ENCODE data around the gene ZDHHC9.
A peak's percentile ranks its signal among the peaks of the same experiment; 100 is the strongest.
"Not testable (repeated sequence)": the region's sequence is repeated elsewhere in the genome, so short reads cannot be mapped to it uniquely, and the experiment has no call there.

ZDHHC9 gene

DNA sequence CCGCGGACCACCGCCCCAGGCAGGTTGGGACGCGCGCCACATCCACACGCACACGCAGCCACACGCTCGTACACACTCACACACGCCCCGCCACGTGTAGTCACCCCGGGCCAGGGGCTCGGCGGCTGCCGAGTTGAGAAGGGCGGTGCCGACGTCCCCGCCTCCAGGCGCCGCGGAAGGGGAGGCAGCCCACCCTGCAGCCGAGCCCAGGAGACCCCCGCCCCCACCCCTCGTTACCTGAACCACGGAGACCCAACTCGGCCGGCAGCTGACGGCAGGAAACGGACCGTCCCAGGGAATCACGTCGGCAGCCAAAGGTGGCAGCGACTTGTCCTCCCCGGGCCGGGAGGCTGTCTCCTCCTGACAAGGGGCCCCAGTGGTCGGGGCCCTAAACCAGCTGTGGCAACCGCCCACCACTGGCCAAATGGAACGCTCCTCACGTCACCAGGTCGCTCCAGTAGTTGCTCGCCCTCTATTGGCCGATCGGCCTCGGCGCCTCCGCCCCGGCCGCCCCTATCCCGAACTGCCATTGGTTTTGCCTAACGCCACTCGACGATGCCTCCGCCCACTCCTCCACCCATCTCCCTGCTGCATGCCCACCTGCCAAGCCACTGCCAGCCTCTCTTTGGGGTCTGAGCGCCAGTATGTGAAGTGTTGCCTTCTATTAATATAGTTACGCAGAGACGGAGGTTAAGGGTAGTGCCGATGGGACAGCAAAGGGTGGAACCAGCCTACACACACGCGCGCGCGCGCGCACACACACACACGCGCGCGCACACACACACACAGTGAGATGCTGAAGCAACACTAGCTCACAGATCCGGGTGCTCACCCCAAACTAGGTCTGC lies at the start of gene ZDHHC9:
Gene ZDHHC9 (minus strand): TSS at position 428 of the 848 bp plus-strand sequence. CDS start 1,941 bp downstream, outside the sequence.
- DNase-seq = peak; percentile 89

DNA sequence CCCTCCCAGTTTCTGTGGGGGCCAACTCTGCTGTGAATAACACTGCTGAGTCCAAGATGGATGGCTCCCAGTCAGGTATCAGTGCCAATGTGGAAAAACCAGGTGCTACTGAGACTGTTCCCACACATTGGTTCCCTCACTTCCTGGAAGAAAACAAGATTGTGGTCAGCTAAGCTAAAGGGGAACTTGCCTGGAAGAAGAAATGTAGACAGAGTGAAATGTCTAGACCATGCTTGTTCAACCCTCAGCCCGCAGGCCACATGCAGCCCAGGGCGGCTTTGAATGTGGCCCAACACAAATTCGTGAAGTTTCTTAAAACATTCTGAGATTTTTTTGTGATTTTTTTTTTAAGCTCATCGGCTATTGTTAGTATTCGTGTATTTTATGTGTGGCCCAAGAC lies 33.7 kb upstream of the ZDHHC9 start:
- no peak for DNase-seq

DNA sequence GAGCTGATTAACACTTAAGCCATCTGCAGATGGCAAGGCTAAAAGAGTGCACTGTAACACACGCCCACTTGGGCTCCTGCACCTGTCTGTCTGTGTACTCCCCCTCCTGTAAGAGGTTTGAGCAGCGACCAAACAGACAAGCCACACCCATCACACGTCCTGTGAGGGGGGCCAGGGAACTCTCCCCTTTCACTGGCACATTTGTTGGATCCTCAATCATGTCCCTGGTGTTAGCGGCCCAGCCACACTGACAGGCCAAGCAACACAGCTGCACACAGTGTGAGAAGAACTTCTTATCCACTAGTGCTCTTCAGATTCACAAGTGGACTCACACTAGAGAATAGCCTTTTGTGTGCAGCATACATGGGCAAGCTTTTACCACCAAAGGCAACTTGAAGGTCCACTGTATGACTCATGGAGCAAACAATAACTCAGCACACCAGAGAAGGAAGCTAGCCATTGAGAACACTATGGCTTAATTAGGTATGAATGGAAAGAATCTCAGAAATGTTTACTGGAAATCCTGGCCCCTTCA lies 33.2 kb upstream of the ZDHHC9 start:
- no peak for DNase-seq

DNA sequence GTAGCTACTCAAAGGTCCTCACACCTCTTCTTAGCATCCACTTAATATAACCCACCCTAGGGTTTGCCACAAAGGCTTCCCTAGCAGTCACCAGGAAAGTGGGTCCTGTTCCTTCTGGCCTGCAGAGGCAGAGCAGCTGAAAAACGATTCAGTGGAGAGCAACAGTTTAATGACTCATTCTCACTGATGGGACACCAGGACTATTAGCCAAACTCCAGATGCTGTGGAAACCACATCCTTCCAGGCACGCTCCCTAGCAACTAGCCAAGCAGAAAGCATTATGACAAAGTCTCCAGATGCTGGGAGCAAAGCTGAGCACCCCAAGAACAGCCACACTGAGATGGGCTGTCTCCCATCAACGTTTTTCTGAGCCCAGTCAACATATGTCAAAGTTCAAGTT lies 32.0 kb upstream of the ZDHHC9 start:
- DNase-seq = no peak

DNA sequence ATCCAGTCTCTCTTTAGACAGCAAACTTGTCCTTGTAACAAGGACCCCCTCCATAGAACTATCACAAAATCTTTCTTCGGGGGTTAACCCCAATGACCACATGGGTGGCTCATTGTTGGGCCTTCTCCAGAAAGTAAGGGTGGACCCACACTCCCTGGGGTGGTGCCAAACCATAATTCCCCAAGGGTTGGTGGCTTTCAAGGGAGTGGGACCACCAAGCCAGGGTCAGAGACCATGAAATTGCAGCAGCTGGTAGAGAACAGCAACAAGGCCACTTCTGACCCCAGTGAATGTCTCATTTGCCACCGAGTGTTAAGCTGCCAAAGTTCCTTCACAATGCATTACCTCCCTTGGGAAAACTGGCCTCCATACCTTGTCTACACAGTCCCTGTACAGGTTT lies 28.8 kb upstream of the ZDHHC9 start:
- DNase-seq = no peak

DNA sequence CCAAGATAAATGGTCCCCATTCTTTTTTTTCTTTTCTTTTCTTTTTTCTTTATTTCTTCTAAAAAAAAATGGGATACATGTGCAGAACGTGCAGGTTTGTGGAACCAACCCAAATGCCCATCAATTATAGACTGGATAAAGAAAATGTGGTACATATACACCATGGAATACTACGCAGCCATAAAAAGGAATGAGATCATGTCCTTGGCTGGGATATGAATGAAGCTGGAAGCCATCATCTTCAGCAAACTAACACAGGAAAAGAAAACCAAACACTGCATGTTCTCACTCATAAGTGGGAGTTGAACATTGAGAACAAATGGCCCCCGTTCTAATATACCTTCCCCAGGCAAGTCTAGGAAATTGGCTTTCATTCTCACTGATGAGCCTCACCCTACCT lies 22.6 kb upstream of the ZDHHC9 start:
- not testable (repeated sequence) for DNase-seq

DNA sequence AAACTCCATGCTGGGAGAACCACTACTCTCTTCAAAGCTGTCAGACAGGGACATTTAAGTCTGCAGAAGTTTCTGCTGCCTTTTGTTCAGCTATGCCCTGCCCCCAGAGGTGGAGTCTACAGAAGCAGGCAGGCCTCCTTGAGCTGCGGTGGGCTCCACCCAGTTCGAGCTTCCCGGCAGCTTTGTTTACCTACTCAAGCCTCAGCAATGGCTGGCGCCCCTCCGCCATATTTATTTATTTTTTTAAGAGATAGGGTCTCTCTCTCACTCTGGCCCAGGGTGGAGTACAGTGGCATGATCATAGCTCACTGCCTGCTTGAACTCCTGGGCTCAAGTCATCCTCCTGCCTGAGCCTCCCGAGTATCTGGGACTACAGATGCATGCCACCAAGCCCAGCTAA lies 15.4 kb upstream of the ZDHHC9 start:
- not testable (repeated sequence) for DNase-seq

DNA sequence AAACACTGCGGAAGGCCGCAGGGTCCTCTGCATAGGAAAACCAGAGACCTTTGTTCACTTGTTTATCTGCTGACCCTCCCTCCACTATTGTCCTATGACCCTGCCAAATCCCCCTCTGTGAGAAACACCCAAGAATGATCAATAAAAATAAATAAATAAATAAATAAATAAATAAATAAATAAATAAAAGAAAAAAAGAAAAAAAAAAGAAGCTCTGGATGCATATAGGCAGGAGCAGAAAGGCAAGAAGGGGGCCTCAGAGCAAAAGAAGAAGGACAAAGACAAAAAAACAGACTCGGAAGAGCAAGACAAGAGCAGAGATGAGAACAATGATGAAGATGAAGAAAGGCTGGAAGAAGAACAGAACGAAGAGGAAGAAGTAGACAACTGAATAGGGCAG lies 8.1 kb upstream of the ZDHHC9 start:
- not testable (repeated sequence) for DNase-seq

DNA sequence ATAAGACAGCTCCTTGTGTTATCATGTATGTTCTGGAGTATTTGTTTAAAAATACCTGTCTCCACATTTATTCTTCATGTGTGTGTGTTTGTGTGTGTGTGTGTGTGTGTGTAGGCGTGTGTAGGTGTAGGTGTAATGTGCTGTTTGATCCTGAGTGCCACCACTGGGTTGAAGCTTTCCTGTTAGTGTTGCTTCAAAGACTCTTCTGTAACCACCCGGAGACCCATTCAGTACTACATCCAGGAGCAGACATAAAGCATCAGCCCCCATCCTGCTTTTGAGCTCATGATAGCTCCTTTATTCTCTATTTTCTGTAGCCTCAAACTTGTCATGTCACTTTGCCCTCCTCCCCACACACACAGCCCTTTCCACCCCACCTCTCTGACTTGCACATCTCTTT lies 3.0 kb upstream of the ZDHHC9 start:
- no peak for DNase-seq

DNA sequence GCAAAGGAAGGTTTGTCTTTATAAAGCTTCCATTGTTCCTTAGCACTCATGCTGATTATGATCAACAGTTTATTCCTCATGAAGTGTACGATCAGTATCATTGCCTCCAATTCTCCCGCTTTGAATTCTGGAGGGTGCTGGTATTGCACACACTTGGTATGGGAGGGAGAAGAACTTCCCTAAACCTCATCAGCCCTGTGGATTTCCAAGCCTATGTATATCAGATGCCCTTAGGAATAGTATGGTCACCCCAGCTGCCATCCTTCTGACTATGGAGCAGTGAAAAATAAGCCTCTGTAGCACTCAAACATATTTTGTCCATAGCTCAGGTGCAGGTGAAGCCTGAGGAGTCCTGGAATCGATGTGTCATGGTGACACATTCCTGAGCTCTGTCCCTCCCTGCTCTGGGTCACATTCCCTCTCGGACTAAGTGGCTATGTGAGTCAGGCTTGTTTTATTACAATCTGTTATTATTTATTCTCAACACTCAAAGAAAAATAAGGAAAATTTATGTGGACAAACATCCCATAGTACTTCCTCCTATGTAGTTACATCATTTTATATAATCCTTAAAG lies 2.0 kb upstream of the ZDHHC9 start:
- no peak for DNase-seq

DNA sequence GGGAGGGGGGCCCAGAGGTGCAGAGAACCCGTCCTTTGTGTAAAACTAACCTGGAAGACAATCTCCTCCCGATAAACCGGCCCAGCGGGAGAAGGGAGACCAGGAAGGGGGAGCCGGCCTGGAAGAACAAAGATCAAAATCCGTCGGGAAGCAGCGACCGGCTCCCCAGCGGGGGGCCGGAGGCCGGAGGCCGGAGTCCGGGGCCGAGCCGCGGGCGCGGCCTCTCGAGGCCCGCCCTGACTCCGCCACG lies 552 bp downstream of the ZDHHC9 start:
- no peak for DNase-seq

DNA sequence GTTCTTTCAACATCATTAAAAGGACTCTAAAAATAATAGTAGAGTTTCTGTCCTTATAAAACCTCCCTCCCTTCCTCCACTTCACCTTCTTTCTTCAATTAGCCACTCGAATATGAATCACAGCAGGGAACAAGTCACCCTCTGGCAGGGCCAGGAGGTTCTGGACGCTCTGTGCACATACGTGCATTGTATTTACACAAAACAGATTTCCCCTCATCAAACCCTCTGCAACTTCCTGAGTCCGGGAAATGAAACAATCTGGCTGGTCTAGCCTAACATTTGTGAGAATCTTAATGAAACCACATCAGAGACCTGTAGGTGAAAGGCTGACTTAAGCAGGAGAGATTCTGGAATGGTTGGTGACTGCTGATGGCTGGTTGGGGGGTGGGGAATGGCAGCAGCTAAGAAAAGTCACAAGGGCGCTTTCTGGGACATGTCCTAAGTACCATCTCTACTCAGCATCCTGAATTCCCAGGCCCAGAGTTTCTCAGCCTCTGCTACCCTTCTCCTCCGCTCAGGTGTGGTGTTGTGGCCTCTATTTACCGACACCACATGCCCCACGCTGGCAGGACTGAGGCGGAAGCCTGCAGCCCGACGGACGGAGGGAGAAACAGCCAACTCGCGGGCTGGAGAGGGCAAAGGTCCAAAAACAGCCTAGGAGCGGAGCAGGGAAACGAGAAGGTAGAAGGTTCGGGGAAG lies 1.0 kb downstream of the ZDHHC9 start:
- DNase-seq = no peak

DNA sequence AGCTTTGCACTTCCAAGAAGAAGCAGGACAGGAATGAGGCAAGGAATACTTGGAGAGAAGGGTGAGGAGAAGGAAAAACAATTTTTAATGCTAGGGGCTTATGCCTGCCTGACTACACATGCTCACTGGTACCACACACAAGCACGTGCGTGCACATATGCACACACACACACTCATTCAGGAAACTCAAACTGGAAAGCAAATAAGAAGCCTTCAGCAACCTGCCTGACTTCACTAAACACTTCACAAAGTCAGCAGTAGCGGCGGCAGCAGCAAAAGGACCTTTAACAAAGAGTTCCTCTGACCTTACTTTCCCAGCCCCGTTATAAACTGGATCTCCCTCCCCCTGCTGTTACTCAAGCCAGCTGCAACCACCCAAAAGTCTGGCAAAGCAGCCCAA lies 3.3 kb downstream of the ZDHHC9 start:
- no peak for DNase-seq

DNA sequence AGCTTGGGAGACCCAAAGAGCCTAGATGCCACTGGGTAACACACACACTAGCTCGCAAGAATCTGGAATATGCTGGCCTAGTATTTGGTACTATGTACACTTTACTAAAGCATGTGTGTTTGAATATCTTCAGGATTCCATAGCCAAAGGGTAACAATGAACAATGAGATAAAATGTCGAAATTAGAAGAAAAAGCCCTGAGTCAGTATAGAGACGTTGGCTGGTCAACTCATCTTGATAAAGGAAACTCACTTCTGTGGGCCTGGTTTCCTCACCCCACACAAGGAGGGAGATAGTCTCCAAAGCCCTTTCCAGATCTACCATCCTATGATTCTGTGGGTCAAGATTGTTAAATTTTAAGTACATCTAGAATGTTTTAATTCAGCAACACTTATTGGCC lies 6.9 kb downstream of the ZDHHC9 start:
- no peak for DNase-seq

DNA sequence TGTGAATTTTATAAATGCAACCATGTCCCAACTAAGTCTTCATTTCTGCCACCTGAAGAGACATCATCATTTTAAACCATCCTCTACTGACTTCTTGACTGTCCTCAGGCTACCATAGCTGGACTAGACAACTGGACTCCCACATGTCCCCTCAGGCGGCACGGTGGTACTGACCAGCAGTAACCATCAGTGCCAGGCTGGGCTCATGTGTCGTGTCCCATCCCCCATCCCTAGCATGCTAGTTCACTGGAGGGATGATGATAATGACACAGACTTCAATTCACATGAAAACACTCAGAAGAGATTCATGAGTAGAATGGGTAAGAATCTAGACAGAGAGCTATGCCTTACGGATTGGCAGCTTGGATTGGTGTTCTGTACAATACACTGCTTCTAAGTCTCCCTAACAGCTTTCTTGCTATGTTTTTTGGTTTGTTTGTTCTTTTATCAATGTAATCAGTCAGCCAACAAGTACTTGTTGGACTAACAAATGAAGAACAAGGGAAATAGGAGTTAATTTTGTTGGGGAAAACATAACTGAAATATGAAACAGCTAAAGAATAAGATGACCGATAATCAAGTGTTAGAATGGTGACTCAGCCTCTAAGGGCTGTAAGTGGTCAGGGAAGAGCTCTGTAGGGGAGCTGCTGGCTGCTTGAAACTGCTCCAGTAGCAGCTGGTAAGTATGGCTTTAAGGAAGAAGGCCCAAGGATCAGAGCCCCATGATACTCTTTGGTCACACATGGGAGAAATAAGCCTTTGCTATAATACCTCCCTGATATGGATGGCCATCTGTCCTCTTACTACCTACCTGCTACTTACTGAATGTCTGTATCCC lies 10.3 kb downstream of the ZDHHC9 start:
- DNase-seq = no peak

DNA sequence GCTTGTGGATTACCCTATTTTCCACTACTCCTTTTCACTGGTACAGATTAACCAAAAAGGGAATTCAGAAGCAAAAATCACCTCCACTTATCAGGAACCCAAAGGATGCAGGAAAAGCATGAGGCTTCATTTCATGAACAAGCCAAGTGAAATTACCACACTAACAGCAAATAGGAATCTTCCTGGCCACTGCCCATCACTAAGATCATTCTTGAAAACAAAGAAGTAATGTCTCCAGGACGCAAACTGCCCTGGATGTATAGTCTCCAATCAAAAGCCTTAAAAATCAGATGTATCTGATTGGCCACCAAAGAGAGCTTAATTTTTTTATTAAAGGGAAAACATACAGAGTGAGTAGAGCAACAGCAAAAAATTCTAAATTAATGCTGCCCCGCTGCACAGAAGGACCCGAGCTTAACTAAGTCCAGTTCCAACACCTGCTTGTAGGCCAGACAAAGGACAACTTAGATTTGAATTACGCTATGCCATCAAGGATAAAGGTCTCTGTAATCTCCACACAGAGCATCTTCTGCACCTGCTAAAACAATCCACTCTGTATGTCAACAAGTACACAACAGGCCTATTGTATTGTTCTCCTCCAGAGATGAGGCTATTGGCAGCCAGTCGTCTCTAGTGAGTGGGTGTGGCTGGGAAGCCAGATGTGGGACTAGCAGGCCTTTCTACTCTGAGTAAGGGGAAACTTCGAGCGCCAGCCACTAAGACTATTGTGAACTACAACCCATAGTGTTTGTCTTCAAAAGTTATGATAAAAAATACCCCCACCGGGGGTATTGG lies 12.4 kb downstream of the ZDHHC9 start:
- no peak for DNase-seq

DNA sequence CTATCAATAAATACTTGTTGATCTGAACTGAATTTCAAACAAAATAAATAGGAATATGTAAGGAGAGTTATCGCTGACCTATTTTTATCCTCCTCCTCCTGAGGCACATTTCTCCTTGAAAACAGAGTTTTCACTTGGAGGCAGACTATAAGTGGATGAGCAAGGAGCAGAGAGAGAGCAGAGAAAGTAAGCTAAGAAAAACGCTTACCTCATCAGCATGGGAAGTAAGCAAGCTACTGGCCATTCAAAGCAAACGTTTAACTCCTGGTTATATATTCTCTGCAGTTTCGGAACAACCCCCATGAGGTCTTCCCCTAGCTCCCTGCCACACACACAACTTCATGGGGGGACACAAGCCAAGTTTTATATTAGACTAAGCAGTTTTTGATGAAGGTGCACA lies 13.2 kb downstream of the ZDHHC9 start:
- no peak for DNase-seq

DNA sequence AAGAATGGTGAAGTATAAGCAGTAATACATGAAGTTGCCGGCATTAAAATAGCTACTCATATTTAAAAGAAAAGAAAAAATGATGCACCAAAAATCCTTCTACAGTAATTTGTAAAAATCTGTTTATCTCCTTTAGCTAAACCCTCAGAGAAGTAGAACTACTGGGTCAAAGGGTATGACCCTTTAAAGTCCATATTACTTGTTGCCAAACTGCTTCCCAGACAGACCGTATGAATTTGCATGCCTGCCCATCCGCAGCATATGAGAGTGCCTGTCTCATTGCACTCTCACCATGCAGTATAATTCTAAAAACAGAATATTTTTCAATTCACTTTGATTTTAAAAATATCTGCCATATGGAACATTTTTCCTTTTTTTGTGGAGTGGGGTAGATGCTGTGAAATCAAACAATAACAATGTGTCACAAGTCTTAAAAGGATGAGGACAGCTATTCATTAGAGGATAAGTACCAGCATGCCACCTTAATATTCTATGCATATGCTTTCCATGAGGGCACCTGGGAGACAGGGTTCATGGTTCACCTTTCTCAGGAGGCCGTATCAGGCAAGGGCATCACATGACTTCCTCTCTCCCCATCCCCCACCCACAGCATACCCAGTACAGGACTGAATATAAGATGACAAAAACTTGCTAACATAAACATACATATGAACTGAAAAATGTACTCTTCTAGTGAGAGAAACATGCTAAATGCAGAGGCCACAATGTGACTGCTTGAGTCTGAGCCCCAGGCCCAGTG lies 17.8 kb downstream of the ZDHHC9 start:
- DNase-seq = no peak

DNA sequence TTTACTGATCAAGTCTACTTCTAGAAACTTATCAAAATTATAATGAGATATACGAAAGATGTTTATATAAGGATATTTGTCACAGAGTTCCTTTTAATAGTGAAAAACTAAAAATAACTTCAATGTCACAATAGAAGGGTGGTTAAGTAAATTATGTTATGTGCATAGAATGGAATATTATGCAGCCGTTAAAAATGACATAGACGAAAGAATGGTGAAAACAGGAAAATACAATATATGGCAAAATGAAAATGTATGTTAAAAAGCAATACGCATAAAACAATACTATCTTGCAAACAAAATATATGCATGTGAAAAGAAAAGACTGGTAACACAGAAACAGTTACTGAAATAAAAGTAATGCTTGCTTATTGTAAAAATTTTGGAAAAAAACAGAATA lies 19.1 kb downstream of the ZDHHC9 start:
- no peak for DNase-seq

DNA sequence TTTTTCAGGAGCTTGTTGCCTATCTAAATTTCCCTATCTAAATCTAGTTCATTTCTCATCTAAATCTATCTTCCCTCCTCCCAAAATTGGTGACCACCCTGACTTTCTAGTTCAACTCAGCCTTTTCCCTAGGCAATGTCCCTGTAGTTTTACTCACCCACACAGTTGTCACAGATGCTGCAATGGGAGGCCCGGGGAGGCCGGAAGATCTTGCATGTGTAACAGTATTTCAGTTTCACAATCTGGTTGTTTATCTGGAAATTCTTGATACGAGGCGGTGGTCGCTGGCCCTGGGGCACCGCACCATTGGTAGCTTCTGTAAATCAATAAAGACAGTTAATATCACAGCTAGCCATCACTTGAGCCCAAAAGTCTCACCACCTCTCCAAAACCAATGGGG lies 20.2 kb downstream of the ZDHHC9 start:
- peak; percentile 16 for DNase-seq

DNA sequence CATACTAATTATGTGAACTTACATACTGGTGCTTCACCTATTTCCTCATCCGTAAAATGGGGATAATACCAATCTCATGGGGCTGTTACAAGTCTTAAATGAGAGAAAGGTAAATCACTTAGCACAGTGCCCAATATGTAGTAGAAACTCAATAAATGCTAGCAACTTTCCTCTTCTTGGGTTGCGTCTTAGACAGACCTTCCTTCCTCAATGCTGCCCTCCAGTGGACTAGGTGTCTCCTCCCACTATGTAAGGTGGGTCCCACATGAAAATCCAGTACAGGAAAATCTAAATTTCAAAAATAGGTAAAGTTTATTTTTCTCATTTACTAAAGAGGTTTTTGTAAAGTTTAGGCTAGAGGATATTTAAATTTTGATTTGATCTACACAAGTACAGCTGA lies 20.6 kb downstream of the ZDHHC9 start:
- DNase-seq = peak; percentile 61

DNA sequence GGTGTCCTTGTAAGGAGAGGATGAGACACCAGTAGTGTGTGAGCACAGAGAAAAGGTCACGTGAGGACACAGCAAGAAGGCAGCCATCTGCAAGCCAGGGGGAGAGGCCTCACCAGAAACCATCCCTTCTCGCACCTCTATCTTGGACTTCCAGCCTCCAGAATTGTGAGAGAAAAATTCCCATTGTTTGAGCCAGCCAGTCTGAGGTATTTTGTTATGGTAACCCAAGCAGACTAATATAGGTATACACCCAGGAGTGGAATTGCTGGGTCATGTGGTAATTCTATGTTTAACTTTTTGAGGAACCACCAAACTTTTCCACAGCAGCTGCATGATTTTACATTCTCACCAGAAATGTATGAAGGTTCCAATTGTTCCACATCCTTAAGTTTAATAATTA lies 25.6 kb downstream of the ZDHHC9 start:
- DNase-seq = no peak
